Upper lobe of left lung (tissue), 6 donors: Measurements from ENCODE around the gene OR52B6. TPM values are rescaled to one million over a fixed set of nuclear protein-coding genes. Genes with fewer than 3 reads are reported as not detected.
"Not testable (repeated sequence)": the region's sequence is repeated elsewhere in the genome, so short reads cannot be mapped to it uniquely, and the experiment has no call there.

Experiments
- ATAC-seq, 2 donors: fragments of 200-7000 bp; cut with Tn5 transposase; one replicate each; pipeline ENCODE4 v1.9.1; 2022; ENCODE audit warnings: mild to moderate bottlenecking in 2 of 2, moderate library complexity in 2 of 2; ENCODE audit not compliant: low FRiP score in 2 of 2
- DNase-seq, 2 donors: peaks; one replicate each; pipeline ENCODE4 v3.0.0-alpha.2; 2019 to 2020
- H3K27ac ChIP-seq, 4 donors: fragments of 200-600 bp; sonication (generic); one replicate each; pipeline ENCODE4 v1.5.1; 2016 to 2019
- H3K27me3 ChIP-seq, 4 donors: fragments of 200-600 bp; sonication (generic); one replicate each; pipeline ENCODE4 v1.5.1; 2017 to 2019
- H3K36me3 ChIP-seq, 4 donors: fragments of 200-600 bp; sonication (generic); one replicate each; pipeline ENCODE4 v1.5.1; 2016 to 2019
- H3K4me1 ChIP-seq, 4 donors: fragments of 200-600 bp; sonication (generic); one replicate each; pipeline ENCODE4 v1.5.1; 2018 to 2019
- H3K4me3 ChIP-seq, 4 donors: fragments of 200-600 bp; sonication (generic); one replicate each; pipeline ENCODE4 v1.5.1; 2017 to 2019; ENCODE audit warnings: mild to moderate bottlenecking in 2 of 4, moderate library complexity in 1 of 4
- H3K9me3 ChIP-seq, 4 donors: fragments of 200-600 bp; sonication (generic); one replicate each; pipeline ENCODE4 v1.5.1; 2018 to 2019
- CTCF ChIP-seq, 6 experiments: fragments of 450-650 bp in 4 of 6; fragments of 200-600 bp in 2 of 6; sonication (generic) in 2 of 6; IDR thresholded peaks; one replicate each; pipeline ENCODE4 v1.5.1; 2016 to 2019; ENCODE audit warnings: antibody characterized with exemption in 6 of 6
- EP300 ChIP-seq, 4 donors: sonication (generic); formaldehyde crosslinking; IDR thresholded peaks; one replicate each; pipeline ENCODE4 v1.5.1; 2017; ENCODE audit warnings: antibody characterized with exemption in 4 of 4, control low read depth in 2 of 4
- POLR2A ChIP-seq, 4 donors: fragments of 450-650 bp; IDR thresholded peaks; one replicate each; pipeline ENCODE4 v1.5.1; 2016 to 2017; ENCODE audit warnings: antibody characterized with exemption in 4 of 4, mild to moderate bottlenecking in 2 of 4
- POLR2AphosphoS5 ChIP-seq, 2 donors: sonication (generic); formaldehyde crosslinking; IDR thresholded peaks; one replicate each; pipeline ENCODE4 v1.5.1; 2017; ENCODE audit warnings: antibody characterized with exemption in 2 of 2
- WGBS, 2 donors: methylation state at CpG; one replicate each; pipeline ENCODE4 v1.1.5; 2017 to 2018; 5-methylcytosine and 5-hydroxymethylcytosine counted together
- total RNA-seq, 6 donors: library from RNA; depleted of rRNA in 4 of 6; stranded (reverse); fragments of >200 nt in 4 of 6; gene quantifications; one replicate each; pipeline versions ENCODE4 v1.1.0 to v1.2.1, GENCODE V29; 2016 to 2021
- donor health status: DM: no; HTN: no; CAD: no; lungs with moderate emphysema.
- donor health status: DM: no; HTN: yes; CAD: no; lungs with severe emphysema.

Gene OR52B6
- total RNA-seq, 6 donors from 2014 or later = not detected

- ATAC-seq = peak; percentile 84 to 89
- H3K27ac ChIP-seq = peak overlapping the region; percentile 24 to 47 (median 42)
- no peaks in the 10 kb centered on the region for H3K36me3 ChIP-seq
- TF ChIP-seq POLR2AphosphoS5 (IDR thresholded peaks at IDR 0.05) = no peak
- peak; percentile 53 to 79 (median 60) for TF ChIP-seq CTCF (IDR thresholded peaks at IDR 0.05)
- 20 to 25% methylated on average over 9 of the region's 9 CpGs for WGBS, 2 donors
- peaks cover 0 to 22% (median 10%) of the 10 kb centered on the region in 4 donors for H3K4me1 ChIP-seq
- no peak overlapping the region for H3K4me3 ChIP-seq
- H3K27me3 ChIP-seq = no peaks in the 10 kb centered on the region
- peak in 1 of 2 donors; percentile 82 for DNase-seq
- no peaks in the 10 kb centered on the region for H3K9me3 ChIP-seq
These were observed 19.7 kb downstream of the OR52B6 start for GRCh38 chr11:5600374-5600851.

GRCh38 chr11:5602791-5603190 lies 22.1 kb downstream of the OR52B6 start:
- WGBS, 2 donors = 91 to 99% methylated on average over 4 of the region's 4 CpGs
- not testable (repeated sequence) for H3K4me1 ChIP-seq, ATAC-seq, H3K27me3 ChIP-seq, H3K9me3 ChIP-seq, H3K4me3 ChIP-seq, H3K27ac ChIP-seq, DNase-seq, H3K36me3 ChIP-seq

- Histone ChIP-seq H3K4me1 (peaks cover 0 to 8% (median 0%) of the 10 kb centered on the region in 4 donors), H3K4me3 (no peak overlapping the region), H3K27me3 (no peaks in the 10 kb centered on the region), H3K36me3 (no peaks in the 10 kb centered on the region), H3K27ac (no peak overlapping the region), H3K9me3 (no peaks in the 10 kb centered on the region)
- 92% methylated on average over 8 of the region's 8 CpGs for WGBS, 2 donors
- DNase-seq = no peak
- no peak for TF ChIP-seq POLR2A (IDR thresholded peaks at IDR 0.05)
- TF ChIP-seq EP300 (IDR thresholded peaks at IDR 0.05) = no peak
- TF ChIP-seq CTCF (IDR thresholded peaks at IDR 0.05) = no peak
- TF ChIP-seq POLR2AphosphoS5 (IDR thresholded peaks at IDR 0.05) = no peak
- no peak for ATAC-seq
These were observed 22.6 kb downstream of the OR52B6 start for GRCh38 chr11:5603326-5603725.

GRCh38 chr11:5604896-5605295 lies 24.2 kb downstream of the OR52B6 start:
- 80 to 87% methylated on average over 4 of the region's 4 CpGs for WGBS, 2 donors
- no peak overlapping the region for H3K4me3 ChIP-seq
- peaks cover 0 to 8% (median 0%) of the 10 kb centered on the region in 4 donors for H3K4me1 ChIP-seq
- H3K9me3 ChIP-seq = no peaks in the 10 kb centered on the region
- H3K27ac ChIP-seq = no peak overlapping the region
- no peak for DNase-seq
- no peaks in the 10 kb centered on the region for H3K36me3 ChIP-seq
- no peaks in the 10 kb centered on the region for H3K27me3 ChIP-seq
- no peak for ATAC-seq
- TF ChIP-seq EP300 (IDR thresholded peaks at IDR 0.05) (no peak), POLR2AphosphoS5 (IDR thresholded peaks at IDR 0.05) (no peak), CTCF (IDR thresholded peaks at IDR 0.05) (no peak), POLR2A (IDR thresholded peaks at IDR 0.05) (no peak)

GRCh38 chr11:5605849-5606248 lies 25.2 kb downstream of the OR52B6 start:
- Histone ChIP-seq H3K4me1 (peaks cover 0 to under 1% (median 0%) of the 10 kb centered on the region in 4 donors), H3K9me3 (no peaks in the 10 kb centered on the region), H3K36me3 (peaks cover 0 to 8% (median 2%) of the 10 kb centered on the region in 4 donors), H3K4me3 (no peak overlapping the region), H3K27ac (no peak overlapping the region), H3K27me3 (no peaks in the 10 kb centered on the region)
- TF ChIP-seq CTCF (IDR thresholded peaks at IDR 0.05) (no peak), POLR2A (IDR thresholded peaks at IDR 0.05) (no peak), POLR2AphosphoS5 (IDR thresholded peaks at IDR 0.05) (no peak), EP300 (IDR thresholded peaks at IDR 0.05) (no peak)
- no peak for DNase-seq
- WGBS, 2 donors = 65 to 82% methylated on average over 5 of the region's 5 CpGs
- ATAC-seq = no peak
